K562 (cell line): ENCODE measurements around the gene CD70. TPM values are rescaled to one million over a fixed set of nuclear protein-coding genes. Genes with fewer than 3 reads are reported as not detected.

Experiments
- ATAC-seq: fragments of 200-7000 bp; cut with Tn5 transposase; 3 replicates; pipeline ENCODE4 v1.9.1; 2020; ENCODE audit warnings: moderate library complexity
- BruUV-seq: library from RNA; stranded (reverse); fragments of 400-500 nt; replicated peaks from 2 replicates; lab custom pipeline; 2021; lab: Mats Ljungman, UMichigan
- CTCF ChIA-PET: fragments of 300-600 bp; formaldehyde crosslinking; extraction: SDS; loops from one replicate; lab custom pipeline; 2021; ENCODE audit warnings: low intra/inter-chr PET ratio; lab: Yijun Ruan, JAX
- POLR2A ChIA-PET: fragments of 300-600, 350-650 bp; sonication (Branson Sonifier 250); formaldehyde crosslinking; extraction: SDS; loops from one replicate; lab custom pipeline; 2021; ENCODE audit warnings: antibody characterized with exemption, inconsistent platforms; lab: Yijun Ruan, JAX
- DNase-seq, 4 experiments: peaks; one replicate each; pipeline versions ENCODE4 v3.0.0 to v3.0.0-alpha.2; 2011 to 2018; ENCODE audit warnings: low spot score in 3 of 4, mixed read lengths in 3 of 4; ENCODE audit errors: extremely low read depth in 1 of 4
- FAIRE-seq: peaks from 2 replicates; lab custom pipeline; 2011; peaks lifted over from hg19 to GRCh38; lab: Jason Lieb, UNC
- H2AFZ ChIP-seq: 2 replicates; pipeline ENCODE4 v1.6.0; 2011; ENCODE audit warnings: low read depth, low read length, control low read depth, inconsistent platforms
- H3K27ac ChIP-seq: fragments of 200-600 bp; 3 replicates; pipeline ENCODE4 v1.8.0; 2011; ENCODE audit warnings: low read depth, mild to moderate bottlenecking, control low read depth, inconsistent platforms, low read length, moderate library complexity, mixed read lengths; ENCODE audit errors: extremely low read depth
- H3K27me3 ChIP-seq, 2 experiments: fragments of 300-600 bp in 1 of 2; 2 replicates in 1 of 2; 3 replicates in 1 of 2; pipeline versions ENCODE4 v1.6.0 to v1.8.0; 2011; ENCODE audit warnings: inconsistent platforms in 2 of 2, low read length in 2 of 2, mild to moderate bottlenecking in 1 of 2, mixed read lengths in 1 of 2, moderate library complexity in 1 of 2; ENCODE audit not compliant: control insufficient read depth in 2 of 2, insufficient read depth in 2 of 2
- H3K36me3 ChIP-seq: fragments of 300-600 bp; 3 replicates; pipeline ENCODE4 v1.8.0; 2011; ENCODE audit warnings: mild to moderate bottlenecking, low read length, inconsistent platforms; ENCODE audit not compliant: control insufficient read depth, insufficient read depth
- H3K4me1 ChIP-seq, 2 experiments: fragments of 200-600 bp in 1 of 2; replicated peaks in 1 of 2; 2 replicates in 1 of 2; 3 replicates in 1 of 2; pipeline versions ENCODE4 v1.5.1 to v1.8.0; 2011; ENCODE audit warnings: inconsistent platforms in 2 of 2, low read length in 2 of 2, mild to moderate bottlenecking in 1 of 2, mixed read lengths in 1 of 2, moderate library complexity in 1 of 2; ENCODE audit not compliant: control insufficient read depth in 2 of 2, insufficient read depth in 2 of 2
- H3K4me2 ChIP-seq: 2 replicates; pipeline ENCODE4 v1.6.1; 2011; ENCODE audit warnings: low read length, control low read depth, inconsistent platforms, mixed read lengths; ENCODE audit not compliant: insufficient read depth
- H3K4me3 ChIP-seq: fragments of 200-600 bp; sonication (generic), shearing (Covaris generic); 2 replicates; pipeline ENCODE4 v1.5.1; 2016; ENCODE audit warnings: control low read depth, inconsistent platforms
- H3K79me2 ChIP-seq: fragments of 200-600 bp; 3 replicates; pipeline ENCODE4 v1.8.0; 2011; ENCODE audit warnings: low read length, inconsistent platforms; ENCODE audit not compliant: control insufficient read depth, insufficient read depth
- H3K9ac ChIP-seq, 2 experiments: 2 replicates each; pipeline versions ENCODE4 v1.6.0 to v1.6.1; 2011; ENCODE audit warnings: low read depth in 2 of 2, low read length in 2 of 2, control low read depth in 1 of 2, inconsistent platforms in 1 of 2, mild to moderate bottlenecking in 1 of 2, mixed read lengths in 1 of 2; ENCODE audit not compliant: insufficient read depth in 1 of 2
- H3K9me1 ChIP-seq: one replicate; pipeline ENCODE4 v1.6.0; 2011; ENCODE audit warnings: inconsistent platforms, mild to moderate bottlenecking, low read length, moderate library complexity; ENCODE audit not compliant: control insufficient read depth, insufficient read depth
- H3K9me3 ChIP-seq: replicated peaks from 2 replicates; pipeline ENCODE4 v1.5.1; 2011; ENCODE audit warnings: low read depth, low read length, inconsistent platforms; ENCODE audit not compliant: control insufficient read depth, insufficient read depth
- H4K20me1 ChIP-seq: replicated peaks from 2 replicates; pipeline ENCODE4 v1.6.1; 2011; ENCODE audit warnings: low read length, inconsistent platforms, mixed read lengths; ENCODE audit not compliant: control insufficient read depth, insufficient read depth
- BMI1 ChIP-seq: fragments of 150-350 bp; IDR thresholded peaks from 2 replicates; pipeline ENCODE4 v1.6.1; 2014; ENCODE audit warnings: low read length
- CREB3 ChIP-seq: fragments of 450-650 bp; conservative IDR thresholded peaks from 2 replicates; pipeline ENCODE4 v1.6.1; 2016; ENCODE audit warnings: missing genetic modification characterization, low read depth, mild to moderate bottlenecking, missing compliant biosample characterization, moderate library complexity
- GTF2E2 ChIP-seq: fragments of 200-800 bp; sonication (Bioruptor generic); IDR thresholded peaks from 2 replicates; pipeline ENCODE4 v1.6.1; 2016; ENCODE audit warnings: missing genetic modification characterization, missing compliant biosample characterization
- HDAC1 ChIP-seq, 2 experiments: fragments of 450-650 bp; IDR thresholded peaks; 2 replicates each; pipeline ENCODE4 v1.6.1; 2016 to 2017; ENCODE audit warnings: inconsistent platforms in 1 of 2, mild to moderate bottlenecking in 1 of 2, moderate library complexity in 1 of 2
- HES1 ChIP-seq: fragments of 450-650 bp; IDR thresholded peaks from 2 replicates; pipeline ENCODE4 v1.6.1; 2016; ENCODE audit warnings: low read depth, mild to moderate bottlenecking, moderate library complexity
- HIVEP1 ChIP-seq: fragments of 250-450 bp; sonication (Bioruptor Pico); IDR thresholded peaks from 2 replicates; pipeline ENCODE4 v1.4.0; 2020; ENCODE audit warnings: mild to moderate bottlenecking
- HSF4 ChIP-seq: fragments of 250-450 bp; sonication (Bioruptor Pico); IDR thresholded peaks from 2 replicates; pipeline ENCODE4 v2.1.2; 2022; ENCODE audit warnings: mild to moderate bottlenecking, moderate library complexity, borderline replicate concordance
- MCM5 ChIP-seq: fragments of 450-650 bp; IDR thresholded peaks from 2 replicates; pipeline ENCODE4 v1.6.1; 2016; ENCODE audit warnings: low read depth
- MXD1 ChIP-seq: fragments of 250-450 bp; sonication (Bioruptor Pico); IDR thresholded peaks from 2 replicates; pipeline ENCODE4 v1.8.0; 2021; ENCODE audit warnings: borderline replicate concordance, mild to moderate bottlenecking, moderate library complexity; ENCODE audit not compliant: poor library complexity, severe bottlenecking
- NFIC ChIP-seq: fragments of 450-650 bp; IDR thresholded peaks from 2 replicates; pipeline ENCODE4 v1.6.1; 2017; ENCODE audit warnings: mild to moderate bottlenecking, inconsistent platforms
- NFIX ChIP-seq: fragments of 250-450 bp; sonication (Bioruptor Pico); IDR thresholded peaks from 2 replicates; pipeline ENCODE4 v1.4.0; 2020; ENCODE audit warnings: low read depth, mild to moderate bottlenecking, moderate library complexity
- NR1H2 ChIP-seq: sonication (generic); formaldehyde crosslinking; IDR thresholded peaks from 2 replicates; pipeline ENCODE4 v1.4.0; 2020; ENCODE audit warnings: mild to moderate bottlenecking, missing genetic modification reagents
- PHF21A ChIP-seq: fragments of 450-650 bp; IDR thresholded peaks from 2 replicates; pipeline ENCODE4 v1.6.1; 2017; ENCODE audit warnings: low read depth, borderline replicate concordance
- PKNOX1 ChIP-seq: fragments of 450-650 bp; IDR thresholded peaks from 2 replicates; pipeline ENCODE4 v1.6.1; 2016
- PRMT5 ChIP-seq: sonication (generic); formaldehyde crosslinking; IDR thresholded peaks from 2 replicates; pipeline ENCODE4 v1.5.0; 2020; ENCODE audit warnings: missing genetic modification reagents
- SP1 ChIP-seq: sonication (generic); formaldehyde crosslinking; IDR thresholded peaks from 2 replicates; pipeline ENCODE4 v1.8.1; 2022; ENCODE audit warnings: mild to moderate bottlenecking, missing genetic modification reagents
- TCF7L2 ChIP-seq: fragments of 150-350 bp; IDR thresholded peaks from 2 replicates; pipeline ENCODE4 v1.6.1; 2016; ENCODE audit warnings: low read depth, mild to moderate bottlenecking, low read length, moderate library complexity
- WGBS: fragments of 100-300 bp; shearing (Covaris generic); methylation state at CpG from one replicate; pipeline ENCODE4 v1.1.6; 2016; ENCODE audit warnings: low coverage, mixed read lengths; ENCODE audit not compliant: insufficient coverage; ENCODE audit errors: missing lambda C conversion rate; 5-methylcytosine and 5-hydroxymethylcytosine counted together
- in situ Hi-C: fragments of 300-500 bp; cut with MboI; formaldehyde crosslinking; loops from 4 replicates; pipeline ENCODE4 v1.15.0; 2018; ENCODE audit warnings: inconsistent platforms, mixed read lengths
- intact Hi-C: fragments of 100-400 bp; cut with micrococcal nuclease; formaldehyde crosslinking; loops from 2 replicates; pipeline ENCODE4 v1.14.2; 2022
- polyA plus RNA-seq, 8 experiments: library from polyadenylated mRNA; depleted of rRNA in 4 of 8; stranded (reverse) in 5 of 8; unstranded in 3 of 8; fragments of >200 nt; fragmentation: Nextera tagmentation in 2 of 8; fragmentation: Illumina TruSeq in 1 of 8; extraction: Ambion mirVana in 2 of 8; extraction: Trizol in 1 of 8; gene quantifications; 2 replicates each; pipeline versions ENCODE4 v1.2.1 to v1.2.3, GENCODE V29; 2011 to 2014; ENCODE audit warnings: inconsistent platforms in 1 of 8, missing spikeins in 1 of 8
- total RNA-seq, 7 experiments: library from RNA; depleted of rRNA in 6 of 7; stranded (reverse); fragments of >200 nt in 6 of 7; fragmentation: Illumina TruSeq in 2 of 7; extraction: Trizol in 2 of 7; gene quantifications; 2 replicates each; pipeline versions ENCODE4 v1.2.1 to v1.2.3, GENCODE V29; 2011 to 2021; ENCODE audit warnings: low replicate concordance in 1 of 7

CD70 gene
- total and polyA plus RNA-seq, 9 of the 15 experiments (the other 6 are each of a cell fraction or from before 2014, with no cell fraction given): 0.06 to 0.58 (median 0.33) TPM; not detected in 4

- no TSS peak for BruUV-seq
- Histone ChIP-seq H3K4me3 (no peak overlapping the region), H3K27me3 (no peaks in the 10 kb centered on the region; a peak in 1 of 5 replicates), H3K27ac (peak overlapping the region; percentile 72; the same call in 2 of the 3 replicates), H3K9me1 (no peaks in the 10 kb centered on the region), H2AFZ (no peak overlapping the region; the same call in 1 of the 2 replicates), H4K20me1 (no peaks in the 10 kb centered on the region), H3K36me3 (no peaks in the 10 kb centered on the region), H3K9ac (no peak overlapping the region), H3K4me1 (peaks cover 4 to 26% of the 10 kb centered on the region in 2 experiments; a peak in 4 of 5 replicates), H3K79me2 (no peaks in the 10 kb centered on the region), H3K9me3 (peaks cover 4% of the 10 kb centered on the region; the same call in 1 of the 2 replicates), H3K4me2 (peak overlapping the region; percentile 34; the same call in 1 of the 2 replicates)
- 2% methylated on average over 5 of the region's 5 CpGs for WGBS
- CTCF ChIA-PET: no interaction called here
- in situ Hi-C loops (no loop called here), intact Hi-C loops (no loop called here)
- ATAC-seq: no peak; the same call in 2 of the 3 replicates
- POLR2A ChIA-PET: interaction anchor here (0.6 to 1.0 kb wide), 3 partner anchors 10 to 38 kb away, joined by 3 to 4 read pairs (median 3); no protein-coding TSS in a partner anchor
- no peak for FAIRE-seq
- DNase-seq: peak in 3 of 4 experiments; percentile 43 to 78 (median 44)
- TF ChIP-seq PKNOX1 (peak; percentile 92), HIVEP1 (CRISPR knock-in tag) (no peak), HSF4 (CRISPR knock-in tag) (no peak), HDAC1 (IDR thresholded peaks at IDR 0.05) (peak in 1 of 2 experiments; percentile 35; a peak in 1 of 4 replicates), NFIC (peak; percentile 57), TCF7L2 (no peak), NR1H2 (CRISPR knock-in tag) (no peak), SP1 (CRISPR knock-in tag) (0 out of 2 replicates have a peak, but pooled peaks have one; percentile 38), HES1 (no peak), GTF2E2 (tag) (peak; percentile 45; the same call in 1 of the 2 replicates), PHF21A (no peak), CREB3 (no peak), MXD1 (CRISPR knock-in tag) (no peak), PRMT5 (CRISPR knock-in tag) (no peak), MCM5 (no peak), NFIX (no peak), BMI1 (no peak)
Measured at GRCh38 chr19:6576869-6577475, 14.0 kb downstream of the CD70 start.
